Activated gamma-delta T cell treated with anti-CD3 and anti-CD28 coated beads, Interleukin-2, amount 50 U/mL, for 16 hours (primary cell): Measurements from ENCODE around the gene DAPK2.
A peak's percentile ranks its signal among the peaks of the same experiment; 100 is the strongest.

Source experiments
- DNase-seq: peaks from one replicate; pipeline ENCODE4 v3.0.0-alpha.2; 2020; ENCODE audit warnings: low read depth

Gene DAPK2

GRCh38 chr15:63893866-63894661, 152.2 kb downstream of the DAPK2 start:
- no peak for DNase-seq

- DNase-seq: peak; percentile 73
Measured at GRCh38 chr15:63892794-63893441, 153.4 kb downstream of the DAPK2 start.

- DNase-seq: no peak
Measured at GRCh38 chr15:63891768-63892133, 154.5 kb downstream of the DAPK2 start.

GRCh38 chr15:63891079-63891767, 155.1 kb downstream of the DAPK2 start:
- peak; percentile 64 for DNase-seq

GRCh38 chr15:63890617-63891016, 155.7 kb downstream of the DAPK2 start:
- DNase-seq: no peak

- DNase-seq: no peak
Measured at GRCh38 chr15:63889831-63890230, 156.5 kb downstream of the DAPK2 start.

GRCh38 chr15:63888823-63889222, 157.5 kb downstream of the DAPK2 start:
- no peak for DNase-seq

- DNase-seq: no peak
Measured at GRCh38 chr15:63888146-63888545, 158.1 kb downstream of the DAPK2 start.

GRCh38 chr15:63887630-63888029, 158.7 kb downstream of the DAPK2 start:
- no peak for DNase-seq

GRCh38 chr15:63884953-63885352, 161.3 kb downstream of the DAPK2 start:
- DNase-seq: no peak

GRCh38 chr15:63881431-63881830, 164.9 kb downstream of the DAPK2 start:
- DNase-seq: no peak

GRCh38 chr15:63880744-63881143, 165.5 kb downstream of the DAPK2 start:
- no peak for DNase-seq

- DNase-seq: no peak
Measured at GRCh38 chr15:63879995-63880394, 166.3 kb downstream of the DAPK2 start.

- no peak for DNase-seq
Measured at GRCh38 chr15:63879211-63879610, 167.1 kb downstream of the DAPK2 start.

- no peak for DNase-seq
Measured at GRCh38 chr15:63877713-63878271, 168.5 kb downstream of the DAPK2 start.

- DNase-seq: no peak
Measured at GRCh38 chr15:63876085-63876662, 170.1 kb downstream of the DAPK2 start.

GRCh38 chr15:63874616-63875015, 171.7 kb downstream of the DAPK2 start:
- DNase-seq: no peak

GRCh38 chr15:63872759-63873510, 173.3 kb downstream of the DAPK2 start:
- no peak for DNase-seq

GRCh38 chr15:63870487-63871209, 175.6 kb downstream of the DAPK2 start:
- DNase-seq: no peak

- no peak for DNase-seq
Measured at GRCh38 chr15:63870043-63870394, 176.3 kb downstream of the DAPK2 start.
